HG03066 (cell line): ENCODE data around the gene LDLRAP1.
"Not testable (repeated sequence)": the region's sequence is repeated elsewhere in the genome, so short reads cannot be mapped to it uniquely, and the experiment has no call there.

Source experiments
- ATAC-seq: cut with Tn5 transposase; IDR thresholded peaks from one replicate; pipeline ENCODE4 v1.9.1; 2021; ENCODE audit warnings: low read depth; ENCODE audit not compliant: unreplicated experiment

LDLRAP1 gene

GRCh38 chr1:25598879-25599278, 55.5 kb downstream of the LDLRAP1 start:
- ATAC-seq, result no peak

- no peak for ATAC-seq
Observed at GRCh38 chr1:25599969-25600610, 56.7 kb downstream of the LDLRAP1 start.

GRCh38 chr1:25600971-25601699, 57.7 kb downstream of the LDLRAP1 start:
- not testable (repeated sequence) for ATAC-seq

GRCh38 chr1:25603779-25604538, 60.6 kb downstream of the LDLRAP1 start:
- not testable (repeated sequence) for ATAC-seq

- ATAC-seq, result no peak
Observed at GRCh38 chr1:25607123-25607522, 63.7 kb downstream of the LDLRAP1 start.

GRCh38 chr1:25608488-25609178, 65.2 kb downstream of the LDLRAP1 start:
- ATAC-seq, result no peak

- no peak for ATAC-seq
Observed at GRCh38 chr1:25609921-25610320, 66.5 kb downstream of the LDLRAP1 start.

GRCh38 chr1:25610822-25611630, 67.6 kb downstream of the LDLRAP1 start:
- ATAC-seq, result no peak

GRCh38 chr1:25611843-25612242, 68.4 kb downstream of the LDLRAP1 start:
- ATAC-seq, result no peak

GRCh38 chr1:25612421-25612820, 69.0 kb downstream of the LDLRAP1 start:
- no peak for ATAC-seq

GRCh38 chr1:25613091-25613490, 69.7 kb downstream of the LDLRAP1 start:
- ATAC-seq, result no peak

GRCh38 chr1:25614501-25615171, 71.2 kb downstream of the LDLRAP1 start:
- no peak for ATAC-seq

- ATAC-seq, result no peak
Observed at GRCh38 chr1:25615172-25615541, 71.8 kb downstream of the LDLRAP1 start.

- no peak for ATAC-seq
Observed at GRCh38 chr1:25615563-25616094, 72.2 kb downstream of the LDLRAP1 start.

GRCh38 chr1:25616095-25616986, 72.9 kb downstream of the LDLRAP1 start, which contains the start of gene MAN1C1:
Gene MAN1C1, plus strand, starts transcription at chr1:25616791. Its CDS starts 1,007 bp downstream, at chr1:25617798.
- peak; percentile 46 for ATAC-seq

GRCh38 chr1:25616987-25617624, 73.7 kb downstream of the LDLRAP1 start:
- no peak for ATAC-seq

- no peak for ATAC-seq
Observed at GRCh38 chr1:25617625-25618432, 74.4 kb downstream of the LDLRAP1 start.
